Muscle of leg (tissue), 11 donors: ENCODE measurements around the gene NRG3. TPM values are rescaled to one million over a fixed set of nuclear protein-coding genes. Genes with fewer than 3 reads are reported as not detected.

ENCODE experiments used
- DNase-seq: peaks from one replicate; pipeline ENCODE4 v3.0.0; 2013
- H3K27ac ChIP-seq: one replicate; pipeline ENCODE4 v1.5.1; 2013; ENCODE audit warnings: mild to moderate bottlenecking, low read length, control low read depth
- H3K27me3 ChIP-seq: one replicate; pipeline ENCODE4 v1.6.1; 2013; ENCODE audit warnings: low read length; ENCODE audit not compliant: control insufficient read depth, insufficient read depth
- H3K36me3 ChIP-seq: one replicate; pipeline ENCODE4 v1.6.1; 2013; ENCODE audit warnings: low read length; ENCODE audit not compliant: control insufficient read depth, insufficient read depth
- H3K4me1 ChIP-seq: one replicate; pipeline ENCODE4 v1.6.1; 2013; ENCODE audit warnings: low read length; ENCODE audit not compliant: control insufficient read depth, insufficient read depth
- H3K4me3 ChIP-seq: one replicate; pipeline ENCODE4 v1.5.1; 2013; ENCODE audit warnings: low read length, control low read depth
- H3K9me3 ChIP-seq: replicated peaks from 2 replicates; pipeline ENCODE4 v1.6.1; 2013; ENCODE audit warnings: low read depth, low read length; ENCODE audit not compliant: control insufficient read depth
- WGBS: methylation state at CpG from one replicate; pipeline ENCODE4 v1.1.5; 2013; ENCODE audit warnings: missing lambda C conversion rate; ENCODE audit not compliant: insufficient coverage; 5-methylcytosine and 5-hydroxymethylcytosine counted together
- polyA plus RNA-seq, 8 donors: library from polyadenylated mRNA; unstranded; fragments of 120-200 nt; gene quantifications; one replicate each; pipeline versions ENCODE4 v1.2.1 to v1.2.3, GENCODE V29; 2013; ENCODE audit warnings: inconsistent platforms in 1 of 8, low replicate concordance in 1 of 8; ENCODE audit not compliant: insufficient read length in 8 of 8, insufficient read depth in 1 of 8
- total RNA-seq: library from RNA; stranded (reverse); fragments of 120-200 nt; gene quantifications from one replicate; pipeline ENCODE4 v1.2.4, GENCODE V29; 2013

The NRG3 gene
- total and polyA plus RNA-seq, 9 donors, result 0.04 to 0.60 (median 0.18) TPM

- no peaks in the 10 kb centered on the region for H3K36me3 ChIP-seq
- H3K9me3 ChIP-seq, result no peaks in the 10 kb centered on the region
- no peaks in the 10 kb centered on the region for H3K4me1 ChIP-seq
- no CpG with 5 or more reads among the region's 3 CpGs for WGBS
- H3K27me3 ChIP-seq, result no peaks in the 10 kb centered on the region
- no peak overlapping the region for H3K27ac ChIP-seq
- no peak overlapping the region for H3K4me3 ChIP-seq
- no peak for DNase-seq
Measured at GRCh38 chr10:81911328-81911727, 36.3 kb downstream of the NRG3 start.

DNA sequence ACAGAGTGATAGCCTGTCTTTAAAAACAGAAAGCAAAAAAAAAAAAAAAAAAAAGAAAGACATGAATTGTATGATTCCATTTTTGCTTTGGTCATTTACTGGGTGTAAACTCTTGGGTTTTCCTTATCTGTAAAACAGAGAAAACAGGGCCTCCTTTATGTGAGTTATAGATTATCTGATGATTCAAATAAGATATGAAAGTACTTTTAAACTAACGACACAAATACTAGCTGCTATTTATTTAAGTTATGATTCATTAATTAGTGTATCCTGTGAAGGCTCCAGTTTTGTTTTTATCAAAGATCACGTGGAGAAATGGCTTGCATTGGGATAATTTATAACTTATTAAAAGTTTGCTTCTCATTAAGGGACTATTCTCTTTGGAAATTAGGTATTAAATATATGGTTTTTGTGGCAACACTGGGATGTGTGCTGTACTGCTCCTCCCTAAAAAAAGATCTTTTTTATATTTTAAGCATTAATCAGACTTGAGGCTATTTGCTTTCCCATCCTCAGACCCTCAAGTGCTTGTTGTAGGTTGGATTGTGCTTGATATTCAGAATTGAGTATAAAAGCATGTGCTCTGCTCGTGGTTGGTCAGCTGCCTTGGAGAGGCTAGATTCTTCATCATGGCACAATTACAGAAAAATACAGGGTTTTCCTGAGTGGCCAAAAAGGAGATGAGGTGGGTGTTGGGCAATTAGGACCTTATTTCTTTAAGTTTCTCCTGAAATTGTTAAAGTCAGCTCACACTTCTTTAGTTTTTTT is 39.9 kb downstream of the NRG3 start:
- Histone ChIP-seq H3K4me3 (no peak overlapping the region), H3K36me3 (no peaks in the 10 kb centered on the region), H3K9me3 (no peaks in the 10 kb centered on the region), H3K27me3 (no peaks in the 10 kb centered on the region), H3K4me1 (no peaks in the 10 kb centered on the region), H3K27ac (no peak overlapping the region)
- WGBS, result no CpG with 5 or more reads among the region's 3 CpGs
- no peak for DNase-seq

- Histone ChIP-seq H3K9me3 (no peaks in the 10 kb centered on the region), H3K4me1 (no peaks in the 10 kb centered on the region), H3K36me3 (no peaks in the 10 kb centered on the region), H3K27me3 (no peaks in the 10 kb centered on the region), H3K27ac (no peak overlapping the region), H3K4me3 (no peak overlapping the region)
- no peak for DNase-seq
- WGBS, result no CpG with 5 or more reads among the region's 2 CpGs
Measured at GRCh38 chr10:81915504-81915897, 40.5 kb downstream of the NRG3 start.

GRCh38 chr10:81917666-81918065 is 42.7 kb downstream of the NRG3 start:
- no peak overlapping the region for H3K27ac ChIP-seq
- H3K36me3 ChIP-seq, result no peaks in the 10 kb centered on the region
- no peaks in the 10 kb centered on the region for H3K9me3 ChIP-seq
- no peaks in the 10 kb centered on the region for H3K4me1 ChIP-seq
- 80% methylated on average over 1 of the region's 5 CpGs for WGBS
- H3K4me3 ChIP-seq, result no peak overlapping the region
- no peaks in the 10 kb centered on the region for H3K27me3 ChIP-seq
- no peak for DNase-seq

GRCh38 chr10:81918766-81919165 is 43.8 kb downstream of the NRG3 start:
- H3K27me3 ChIP-seq, result no peaks in the 10 kb centered on the region
- H3K9me3 ChIP-seq, result no peaks in the 10 kb centered on the region
- no peak overlapping the region for H3K27ac ChIP-seq
- DNase-seq, result no peak
- H3K36me3 ChIP-seq, result no peaks in the 10 kb centered on the region
- no CpG with 5 or more reads among the region's 1 CpG for WGBS
- H3K4me1 ChIP-seq, result no peaks in the 10 kb centered on the region
- no peak overlapping the region for H3K4me3 ChIP-seq

DNA sequence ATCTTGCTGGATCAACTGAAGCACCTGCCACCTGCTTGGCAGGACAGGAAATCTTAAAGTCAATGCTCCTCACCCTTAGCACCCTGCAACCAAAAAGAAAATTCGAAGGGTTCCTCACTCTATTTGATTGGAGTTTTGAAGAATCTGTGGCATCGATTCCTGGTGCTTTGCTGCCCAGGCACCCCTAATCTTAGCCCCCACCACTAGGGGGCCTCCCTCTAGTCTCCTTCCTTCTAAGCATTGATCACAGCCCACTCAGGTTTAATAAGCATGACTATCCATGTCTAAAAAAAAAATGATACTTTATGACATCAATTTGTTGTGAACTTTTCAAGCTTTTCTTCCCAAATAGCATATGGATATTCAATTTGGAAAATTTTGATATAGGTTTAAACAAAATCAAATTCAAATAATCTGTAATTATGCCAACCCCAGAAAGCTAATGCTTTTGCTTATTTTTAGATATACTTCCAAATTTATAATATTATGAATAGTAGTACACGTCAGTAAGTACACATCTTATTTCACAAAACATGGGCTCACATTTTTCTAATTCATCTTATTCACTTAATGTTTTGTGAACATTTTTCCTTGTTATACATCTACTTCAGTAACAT is 45.3 kb downstream of the NRG3 start:
- Histone ChIP-seq H3K27me3 (no peaks in the 10 kb centered on the region), H3K9me3 (no peaks in the 10 kb centered on the region), H3K36me3 (no peaks in the 10 kb centered on the region), H3K4me3 (no peak overlapping the region), H3K27ac (no peak overlapping the region), H3K4me1 (no peaks in the 10 kb centered on the region)
- WGBS, result no CpG with 5 or more reads among the region's 3 CpGs
- no peak for DNase-seq

GRCh38 chr10:81928119-81928518 is 53.1 kb downstream of the NRG3 start:
- Histone ChIP-seq H3K4me3 (no peak overlapping the region), H3K4me1 (no peaks in the 10 kb centered on the region), H3K27ac (no peak overlapping the region), H3K36me3 (no peaks in the 10 kb centered on the region), H3K27me3 (no peaks in the 10 kb centered on the region), H3K9me3 (no peaks in the 10 kb centered on the region)
- WGBS, result no CpG with 5 or more reads among the region's 1 CpG
- DNase-seq, result no peak

- no peaks in the 10 kb centered on the region for H3K4me1 ChIP-seq
- no peak overlapping the region for H3K4me3 ChIP-seq
- H3K27me3 ChIP-seq, result no peaks in the 10 kb centered on the region
- no peak for DNase-seq
- H3K9me3 ChIP-seq, result no peaks in the 10 kb centered on the region
- H3K36me3 ChIP-seq, result no peaks in the 10 kb centered on the region
- H3K27ac ChIP-seq, result no peak overlapping the region
- no CpG with 5 or more reads among the region's 2 CpGs for WGBS
Measured at GRCh38 chr10:81943583-81943982, 68.6 kb downstream of the NRG3 start.

- Histone ChIP-seq H3K4me3 (no peak overlapping the region), H3K9me3 (no peaks in the 10 kb centered on the region), H3K36me3 (no peaks in the 10 kb centered on the region), H3K27me3 (no peaks in the 10 kb centered on the region), H3K27ac (no peak overlapping the region), H3K4me1 (no peaks in the 10 kb centered on the region)
- no CpG with 5 or more reads among the region's 2 CpGs for WGBS
- DNase-seq, result no peak
Measured at GRCh38 chr10:81944609-81945008, 69.6 kb downstream of the NRG3 start.

- WGBS, result 57% methylated on average over 2 of the region's 5 CpGs
- H3K27ac ChIP-seq, result no peak overlapping the region
- no peak overlapping the region for H3K4me3 ChIP-seq
- no peaks in the 10 kb centered on the region for H3K36me3 ChIP-seq
- DNase-seq, result no peak
- H3K4me1 ChIP-seq, result no peaks in the 10 kb centered on the region
- no peaks in the 10 kb centered on the region for H3K27me3 ChIP-seq
- no peaks in the 10 kb centered on the region for H3K9me3 ChIP-seq
Measured at GRCh38 chr10:81949283-81949682, 74.3 kb downstream of the NRG3 start.
